IPS-18a (cell line): Measurements from ENCODE around the gene MAP3K9.
A peak's percentile ranks its signal among the peaks of the same experiment; 100 is the strongest.

Experiments used
- H3K27ac ChIP-seq: one replicate; pipeline ENCODE4 v1.5.1; 2013; ENCODE audit warnings: low read length
- H3K27me3 ChIP-seq: one replicate; pipeline ENCODE4 v1.6.1; 2013; ENCODE audit warnings: mild to moderate bottlenecking, low read length; ENCODE audit not compliant: control insufficient read depth, insufficient read depth
- H3K36me3 ChIP-seq: one replicate; pipeline ENCODE4 v1.6.1; 2013; ENCODE audit warnings: low read depth, low read length; ENCODE audit not compliant: control insufficient read depth
- H3K4me1 ChIP-seq: one replicate; pipeline ENCODE4 v1.6.1; 2013; ENCODE audit warnings: low read depth, low read length; ENCODE audit not compliant: control insufficient read depth
- H3K4me3 ChIP-seq: one replicate; pipeline ENCODE4 v1.5.1; 2013; ENCODE audit warnings: low read length
- H3K9ac ChIP-seq: one replicate; pipeline ENCODE4 v1.6.1; 2013; ENCODE audit warnings: mild to moderate bottlenecking, low read length, moderate library complexity
- H3K9me3 ChIP-seq: one replicate; pipeline ENCODE4 v1.6.1; 2013; ENCODE audit warnings: low read depth, low read length; ENCODE audit not compliant: control insufficient read depth

The MAP3K9 gene

DNA sequence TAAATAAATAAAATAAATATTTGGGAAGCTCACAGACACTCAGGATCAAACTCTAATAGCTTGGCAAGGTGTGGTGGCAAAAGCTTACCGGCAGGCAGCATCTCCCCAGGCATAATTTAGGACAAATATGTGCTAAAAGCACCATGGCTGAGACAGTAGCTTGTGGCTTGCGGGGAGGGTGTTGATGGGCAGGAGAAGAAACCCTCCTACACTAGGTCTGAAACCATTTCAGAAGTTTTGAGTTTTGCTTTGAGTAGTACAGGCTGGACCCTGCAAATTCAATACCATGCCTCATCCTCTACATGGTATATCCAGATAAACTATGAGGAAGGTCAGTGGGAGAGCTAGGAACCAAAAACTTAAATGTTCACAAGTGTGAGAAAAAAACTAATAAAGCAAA, 33.1 kb downstream of the MAP3K9 start:
- peaks cover 16% of the 10 kb centered on the region for H3K4me1 ChIP-seq
- no peaks in the 10 kb centered on the region for H3K9me3 ChIP-seq
- H3K27ac ChIP-seq, result no peak overlapping the region
- H3K4me3 ChIP-seq, result no peak overlapping the region
- H3K36me3 ChIP-seq, result no peaks in the 10 kb centered on the region
- H3K27me3 ChIP-seq, result no peaks in the 10 kb centered on the region
- no peak overlapping the region for H3K9ac ChIP-seq

DNA sequence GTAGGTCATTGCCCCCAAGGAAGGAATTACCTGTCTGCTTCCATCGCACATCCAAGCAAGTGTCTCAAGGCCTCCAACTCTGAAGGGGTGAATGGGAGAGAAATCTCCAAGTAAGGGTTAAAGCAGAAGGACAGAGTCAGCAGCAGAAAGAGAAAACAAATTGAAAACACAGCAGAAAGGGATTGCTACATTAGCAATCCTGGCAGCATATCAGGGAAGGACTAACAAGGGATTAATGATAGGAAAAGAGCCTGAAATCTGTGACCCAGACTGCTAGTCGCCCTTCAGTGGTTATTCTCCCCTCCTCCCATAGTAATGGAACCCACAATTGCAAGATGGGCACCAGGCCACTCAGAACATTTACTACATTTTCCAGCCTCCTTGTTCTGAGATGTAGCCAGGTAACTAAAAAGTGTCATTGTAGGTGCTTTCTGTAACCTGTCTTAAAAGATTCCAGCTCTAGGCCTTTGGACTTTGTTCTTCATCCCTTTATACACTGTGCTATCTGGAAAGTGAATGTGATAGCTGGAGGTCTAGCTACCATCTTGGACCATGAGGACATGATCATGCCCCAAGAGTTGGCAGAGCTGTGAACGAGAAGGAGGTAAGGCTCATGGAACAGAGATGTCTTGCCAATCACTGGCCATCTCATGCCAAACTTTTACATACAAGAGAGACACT, 36.0 kb downstream of the MAP3K9 start:
- Histone ChIP-seq H3K36me3 (no peaks in the 10 kb centered on the region), H3K4me1 (peaks cover 16% of the 10 kb centered on the region), H3K4me3 (no peak overlapping the region), H3K9me3 (no peaks in the 10 kb centered on the region), H3K27ac (no peak overlapping the region), H3K9ac (no peak overlapping the region), H3K27me3 (no peaks in the 10 kb centered on the region)

DNA sequence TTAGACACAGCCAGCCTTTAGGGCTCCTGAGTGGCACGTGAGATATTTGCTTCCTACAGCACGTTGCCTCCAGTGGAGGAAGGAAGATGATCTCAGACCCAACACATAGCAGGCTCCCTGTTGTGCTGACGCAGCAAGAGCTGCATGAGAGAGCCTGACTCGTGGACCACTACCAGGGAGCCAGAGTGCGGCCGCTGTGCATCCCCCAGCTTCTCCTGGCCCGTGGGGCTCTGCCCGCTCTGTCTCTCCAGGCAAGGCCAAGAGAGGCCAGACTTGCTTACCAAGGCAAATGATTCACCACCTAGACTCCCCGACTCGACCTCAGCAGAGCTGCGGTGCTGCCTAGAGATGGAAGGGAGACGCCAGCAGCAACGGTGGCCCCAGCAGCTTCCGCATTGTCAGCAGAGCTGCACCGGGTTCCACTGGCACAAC, 37.5 kb downstream of the MAP3K9 start:
- Histone ChIP-seq H3K4me3 (no peak overlapping the region), H3K27ac (no peak overlapping the region), H3K9ac (peak overlapping the region; percentile 1), H3K4me1 (peaks cover 16% of the 10 kb centered on the region), H3K27me3 (no peaks in the 10 kb centered on the region), H3K36me3 (no peaks in the 10 kb centered on the region), H3K9me3 (no peaks in the 10 kb centered on the region)

DNA sequence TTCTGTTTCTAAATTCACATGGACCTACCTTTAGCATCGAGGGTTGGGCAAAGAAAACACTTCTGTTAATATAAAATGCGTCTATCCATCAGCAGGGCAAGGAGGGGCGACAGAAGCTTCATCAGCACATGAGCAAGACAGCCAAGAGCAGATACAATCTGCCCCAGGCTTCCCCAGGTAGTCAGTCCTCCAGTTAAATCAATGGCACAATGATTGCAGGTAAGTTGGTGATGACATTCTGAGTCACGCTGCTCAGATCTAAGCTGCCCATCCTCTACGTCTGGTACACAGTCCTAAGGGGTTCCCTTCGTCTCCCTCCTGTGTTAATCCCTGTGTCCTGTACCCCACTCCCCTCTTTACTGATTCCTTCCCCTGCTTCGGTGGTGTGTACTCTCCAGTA, 38.8 kb downstream of the MAP3K9 start:
- no peak overlapping the region for H3K4me3 ChIP-seq
- H3K4me1 ChIP-seq, result peaks cover 16% of the 10 kb centered on the region
- H3K9me3 ChIP-seq, result no peaks in the 10 kb centered on the region
- no peaks in the 10 kb centered on the region for H3K27me3 ChIP-seq
- no peaks in the 10 kb centered on the region for H3K36me3 ChIP-seq
- H3K9ac ChIP-seq, result no peak overlapping the region
- H3K27ac ChIP-seq, result no peak overlapping the region

- no peaks in the 10 kb centered on the region for H3K4me1 ChIP-seq
- H3K9me3 ChIP-seq, result no peaks in the 10 kb centered on the region
- no peak overlapping the region for H3K9ac ChIP-seq
- no peak overlapping the region for H3K27ac ChIP-seq
- H3K36me3 ChIP-seq, result peaks cover 14% of the 10 kb centered on the region
- H3K27me3 ChIP-seq, result no peaks in the 10 kb centered on the region
- H3K4me3 ChIP-seq, result no peak overlapping the region
Observed at GRCh38 chr14:70759398-70759797, 49.9 kb downstream of the MAP3K9 start.

- H3K36me3 ChIP-seq, result peaks cover 22% of the 10 kb centered on the region
- H3K9me3 ChIP-seq, result no peaks in the 10 kb centered on the region
- no peak overlapping the region for H3K4me3 ChIP-seq
- H3K9ac ChIP-seq, result no peak overlapping the region
- no peaks in the 10 kb centered on the region for H3K4me1 ChIP-seq
- no peaks in the 10 kb centered on the region for H3K27me3 ChIP-seq
- H3K27ac ChIP-seq, result no peak overlapping the region
Observed at GRCh38 chr14:70755655-70756054, 53.7 kb downstream of the MAP3K9 start.

DNA sequence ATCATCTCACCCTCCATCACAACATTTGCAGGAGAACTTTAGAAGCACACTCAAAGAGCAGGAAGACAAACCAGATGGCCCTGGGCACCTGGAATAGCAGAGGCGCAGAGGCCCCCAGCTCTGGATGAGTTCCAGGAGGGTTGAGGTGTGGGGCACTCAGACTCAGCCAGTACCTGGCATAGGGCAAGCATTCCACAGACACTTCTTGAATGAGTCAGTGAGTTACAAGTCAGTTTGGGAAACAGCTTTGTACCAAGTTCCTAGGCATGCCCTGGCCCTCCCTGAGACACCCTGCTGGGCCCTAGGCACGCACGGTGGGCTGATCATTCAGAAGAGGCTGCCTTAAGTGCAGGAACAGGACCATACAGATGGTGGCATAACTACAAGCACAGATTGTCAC, 54.3 kb downstream of the MAP3K9 start:
- Histone ChIP-seq H3K36me3 (peaks cover 16% of the 10 kb centered on the region), H3K4me3 (no peak overlapping the region), H3K9ac (no peak overlapping the region), H3K27ac (no peak overlapping the region), H3K27me3 (no peaks in the 10 kb centered on the region), H3K9me3 (no peaks in the 10 kb centered on the region), H3K4me1 (no peaks in the 10 kb centered on the region)

- no peaks in the 10 kb centered on the region for H3K9me3 ChIP-seq
- no peaks in the 10 kb centered on the region for H3K27me3 ChIP-seq
- H3K27ac ChIP-seq, result no peak overlapping the region
- H3K4me3 ChIP-seq, result no peak overlapping the region
- no peaks in the 10 kb centered on the region for H3K4me1 ChIP-seq
- peaks cover 29% of the 10 kb centered on the region for H3K36me3 ChIP-seq
- no peak overlapping the region for H3K9ac ChIP-seq
Observed at GRCh38 chr14:70753518-70753953, 55.8 kb downstream of the MAP3K9 start.

DNA sequence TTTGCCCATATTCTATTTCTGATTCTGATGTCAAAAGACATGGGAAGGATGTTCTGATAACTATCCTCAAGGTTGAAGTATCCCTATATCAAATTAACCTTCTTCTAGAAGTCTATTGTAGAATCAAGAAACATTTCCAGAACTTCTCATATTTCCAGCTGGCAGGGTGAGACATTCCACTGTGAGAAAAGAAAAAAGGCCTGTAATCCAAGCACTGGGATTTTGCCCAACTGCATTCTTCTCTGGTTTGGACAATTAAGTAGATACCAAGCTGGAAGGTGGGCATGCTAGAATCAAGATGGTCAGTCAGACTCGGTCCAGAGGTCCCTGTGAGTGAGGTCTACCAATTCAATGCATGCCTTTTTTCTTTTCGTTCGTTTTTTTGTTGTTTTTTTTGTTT, 60.9 kb downstream of the MAP3K9 start:
- Histone ChIP-seq H3K9ac (no peak overlapping the region), H3K9me3 (no peaks in the 10 kb centered on the region), H3K27me3 (no peaks in the 10 kb centered on the region), H3K4me3 (no peak overlapping the region), H3K27ac (no peak overlapping the region), H3K4me1 (no peaks in the 10 kb centered on the region), H3K36me3 (peaks cover 42% of the 10 kb centered on the region)

- Histone ChIP-seq H3K9me3 (no peaks in the 10 kb centered on the region), H3K36me3 (peaks cover 45% of the 10 kb centered on the region), H3K27me3 (no peaks in the 10 kb centered on the region), H3K4me3 (no peak overlapping the region), H3K9ac (no peak overlapping the region), H3K27ac (no peak overlapping the region), H3K4me1 (no peaks in the 10 kb centered on the region)
Observed at GRCh38 chr14:70744641-70745040, 64.7 kb downstream of the MAP3K9 start.

GRCh38 chr14:70742316-70742715, 67.0 kb downstream of the MAP3K9 start:
- Histone ChIP-seq H3K4me3 (no peak overlapping the region), H3K27ac (no peak overlapping the region), H3K9me3 (no peaks in the 10 kb centered on the region), H3K4me1 (no peaks in the 10 kb centered on the region), H3K9ac (no peak overlapping the region), H3K27me3 (no peaks in the 10 kb centered on the region), H3K36me3 (peaks cover 48% of the 10 kb centered on the region)

GRCh38 chr14:70741482-70741881, 67.8 kb downstream of the MAP3K9 start:
- Histone ChIP-seq H3K27ac (no peak overlapping the region), H3K9ac (no peak overlapping the region), H3K4me1 (no peaks in the 10 kb centered on the region), H3K27me3 (no peaks in the 10 kb centered on the region), H3K9me3 (no peaks in the 10 kb centered on the region), H3K4me3 (no peak overlapping the region), H3K36me3 (peaks cover 48% of the 10 kb centered on the region)
